ENCODE measurements around the gene CACNB3.
A peak's percentile ranks its signal among the peaks of the same experiment; 100 is the strongest.

The CACNB3 gene

DNA sequence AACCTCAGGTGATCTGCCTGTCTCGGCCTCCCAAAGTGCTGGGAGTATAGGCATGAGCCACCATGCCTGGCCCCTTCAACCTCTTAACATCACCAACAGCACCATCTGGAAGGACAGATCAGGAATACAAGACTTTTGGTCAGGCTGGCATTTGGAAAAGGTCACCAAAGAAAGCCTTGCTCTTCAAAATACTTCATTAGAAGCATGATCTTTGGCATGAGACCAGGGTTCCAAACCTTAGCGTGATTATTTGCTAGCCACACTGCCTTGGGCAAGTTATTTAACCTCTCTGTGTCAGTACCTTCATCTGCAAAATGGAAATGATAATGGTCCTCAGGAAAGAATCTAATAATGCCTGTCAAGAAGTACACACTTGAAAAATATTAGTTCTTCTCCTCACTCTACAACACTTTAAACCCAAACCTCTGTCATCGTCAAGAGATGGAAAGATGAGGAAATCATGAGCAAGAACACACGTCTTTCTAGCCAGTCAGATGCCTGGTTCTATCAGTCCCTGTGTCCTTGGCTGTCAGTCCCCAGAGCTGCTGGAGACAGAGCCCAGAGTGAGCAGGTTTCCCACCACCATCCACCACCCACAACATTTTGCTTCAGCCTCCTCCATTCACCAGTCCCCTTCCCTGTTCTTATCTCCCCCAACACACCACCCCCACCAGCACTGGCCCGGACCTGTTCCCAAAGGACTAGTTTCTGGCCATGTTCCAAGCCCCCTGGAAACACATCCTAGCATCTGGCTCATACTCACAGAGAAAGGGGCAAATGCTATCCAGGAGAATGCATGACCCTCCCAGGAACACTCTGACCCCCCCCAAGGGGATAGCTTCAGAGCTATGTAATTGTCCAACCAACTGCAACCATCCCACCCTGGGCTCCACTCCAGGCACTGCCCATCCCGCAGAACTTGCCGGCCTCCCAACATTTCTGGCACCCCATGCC is 31.4 kb upstream of the CACNB3 start:
- no peak overlapping the region for H3K27ac ChIP-seq (ENCODE audit: low read length, poor library complexity, severe bottlenecking)
- no peak overlapping the region for H4K8ac ChIP-seq (ENCODE audit: low read length)
- no peak overlapping the region for H2BK5ac ChIP-seq (ENCODE audit: low read depth, low read length, poor library complexity, severe bottlenecking)
- H2BK15ac ChIP-seq (ENCODE audit: low read depth, poor library complexity, severe bottlenecking) = no peak overlapping the region
- H3K4ac ChIP-seq (ENCODE audit: low read depth in 1 of 2, low read length in 2 of 2) = peak overlapping the region in 1 of 2 experiments; percentile 47
- peak overlapping the region; percentile 91 for H3K9ac ChIP-seq (ENCODE audit: low read length)
- no peak overlapping the region for H3K23ac ChIP-seq (ENCODE audit: low read length in 2 of 2)
- 89% methylated on average over 7 of the region's 7 CpGs for WGBS
- no peaks in the 10 kb centered on the region for H3K27me3 ChIP-seq (ENCODE audit: control insufficient read depth in 1 of 2, insufficient read depth in 1 of 2, low read length in 2 of 2)
- no peak overlapping the region for H4K91ac ChIP-seq (ENCODE audit: low read length)
- H3K14ac ChIP-seq (ENCODE audit: low read length in 2 of 2) = no peak overlapping the region
- H3K4me1 ChIP-seq (ENCODE audit: control insufficient read depth, insufficient read depth, low read depth, low read length) = peaks cover 35% of the 10 kb centered on the region
- H3K9me3 ChIP-seq (ENCODE audit: control insufficient read depth, low read length) = no peaks in the 10 kb centered on the region
- H2BK12ac ChIP-seq (ENCODE audit: low read length in 2 of 2) = no peak overlapping the region
- DNase-seq = no peak
- H2AK5ac ChIP-seq (ENCODE audit: low read length, severe bottlenecking) = peak overlapping the region; percentile 7
- H2AFZ ChIP-seq (ENCODE audit: low read depth, low read length) = no peak overlapping the region
- no peak overlapping the region for H3K18ac ChIP-seq (ENCODE audit: low read depth in 1 of 2, low read length in 2 of 2)
- peaks cover 9 to 14% of the 10 kb centered on the region in 2 experiments for H3K36me3 ChIP-seq (ENCODE audit: control insufficient read depth in 1 of 2, insufficient read depth in 2 of 2, low read depth in 1 of 2, low read length in 2 of 2)
- peak overlapping the region in 1 of 2 experiments; percentile 91 for H3K4me3 ChIP-seq (ENCODE audit: insufficient read depth in 1 of 2, low read depth in 1 of 2, low read length in 2 of 2)
- peak overlapping the region; percentile 86 for H3K4me2 ChIP-seq (ENCODE audit: low read length, poor library complexity, severe bottlenecking)
- no peak overlapping the region for H2BK120ac ChIP-seq (ENCODE audit: low read depth, low read length)
- H3K79me1 ChIP-seq (replicated peaks; ENCODE audit: low read length, poor library complexity, severe bottlenecking) = peaks cover 12% of the 10 kb centered on the region

DNA sequence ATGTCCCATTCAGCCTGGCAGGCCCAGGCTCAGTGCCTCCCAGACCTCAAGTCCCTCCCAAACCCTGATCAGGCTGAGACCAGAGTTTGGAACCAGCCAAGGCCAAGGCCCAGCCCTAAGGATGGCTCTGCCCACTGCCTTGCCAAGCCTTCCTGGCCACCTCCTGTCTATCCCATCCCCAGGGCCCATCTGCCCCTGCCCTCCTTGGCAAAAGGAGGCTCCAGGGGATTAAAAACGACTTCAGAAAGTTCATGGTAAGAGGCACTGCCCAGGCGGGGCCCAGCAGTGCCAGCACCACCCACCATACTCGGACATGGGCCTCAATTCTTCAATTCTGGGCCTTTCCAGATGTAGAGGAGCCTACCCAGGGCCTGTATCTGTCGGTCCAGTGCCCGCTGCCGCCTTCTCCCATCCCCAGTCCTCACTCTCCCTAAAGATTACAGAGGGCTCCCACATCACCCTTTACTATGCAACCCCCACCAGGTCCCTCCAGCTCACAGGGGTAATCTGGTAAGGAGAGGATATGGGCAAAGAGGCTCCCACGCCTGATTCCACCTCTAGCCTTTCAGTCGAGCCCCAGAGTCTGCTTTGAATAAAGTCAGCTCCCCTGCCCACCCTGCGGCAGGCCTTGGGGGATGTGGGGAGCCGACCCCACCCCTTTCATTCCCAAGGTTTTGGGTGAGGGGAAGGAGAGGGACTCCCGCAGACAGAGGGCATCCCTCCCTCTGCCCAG is 30.3 kb upstream of the CACNB3 start:
- no peak overlapping the region for H2AFZ ChIP-seq (ENCODE audit: low read depth, low read length)
- DNase-seq = no peak
- 39% methylated on average over 4 of the region's 11 CpGs for WGBS

DNA sequence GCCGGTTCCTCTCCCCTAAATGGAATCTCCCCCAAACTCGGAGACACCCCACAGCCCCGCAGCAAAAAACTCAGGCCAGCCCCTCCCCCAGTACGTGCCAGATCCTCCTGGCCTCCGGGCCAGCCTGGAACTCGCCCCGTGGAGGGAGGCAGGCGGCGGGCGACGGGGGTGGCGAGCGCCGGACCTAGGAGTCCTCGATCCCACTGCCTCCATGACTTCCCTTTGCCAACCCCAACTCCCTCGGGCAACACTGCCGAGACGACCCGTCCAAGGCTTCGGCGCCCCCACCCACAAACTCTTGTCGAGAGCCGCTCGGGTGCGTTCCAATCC is 29.8 kb upstream of the CACNB3 start:
- 0% methylated on average over 16 of the region's 25 CpGs for WGBS
- peaks cover 24% of the 10 kb centered on the region for H3K4me1 ChIP-seq (ENCODE audit: control insufficient read depth, insufficient read depth, low read depth, low read length)
- H2BK12ac ChIP-seq (ENCODE audit: low read length in 2 of 2) = peak overlapping the region in 1 of 2 experiments; percentile 84

More for the DNA sequence above, 30.3 kb upstream of the CACNB3 start:
- H2BK15ac ChIP-seq (ENCODE audit: low read depth, poor library complexity, severe bottlenecking) = no peak overlapping the region
- peak overlapping the region in 1 of 2 experiments; percentile 37 for H3K23ac ChIP-seq (ENCODE audit: low read length in 2 of 2)
- peak overlapping the region; percentile 91 for H3K9ac ChIP-seq (ENCODE audit: low read length)
- H3K27me3 ChIP-seq (ENCODE audit: control insufficient read depth in 1 of 2, insufficient read depth in 1 of 2, low read length in 2 of 2) = no peaks in the 10 kb centered on the region
- H3K36me3 ChIP-seq (ENCODE audit: control insufficient read depth in 1 of 2, insufficient read depth in 2 of 2, low read depth in 1 of 2, low read length in 2 of 2) = peaks cover 0 to 3% of the 10 kb centered on the region in 2 experiments
- H3K4me2 ChIP-seq (ENCODE audit: low read length, poor library complexity, severe bottlenecking) = peak overlapping the region; percentile 86
- no peaks in the 10 kb centered on the region for H3K9me3 ChIP-seq (ENCODE audit: control insufficient read depth, low read length)
- no peak overlapping the region for H4K8ac ChIP-seq (ENCODE audit: low read length)
- peak overlapping the region; percentile 69 to 96 for H3K18ac ChIP-seq (ENCODE audit: low read depth in 1 of 2, low read length in 2 of 2)
- peak overlapping the region; percentile 100 for H2BK120ac ChIP-seq (ENCODE audit: low read depth, low read length)
- H3K4me3 ChIP-seq (ENCODE audit: insufficient read depth in 1 of 2, low read depth in 1 of 2, low read length in 2 of 2) = peak overlapping the region; percentile 80 to 91
- no peak overlapping the region for H4K91ac ChIP-seq (ENCODE audit: low read length)
- H2AK5ac ChIP-seq (ENCODE audit: low read length, severe bottlenecking) = no peak overlapping the region
- H2BK12ac ChIP-seq (ENCODE audit: low read length in 2 of 2) = peak overlapping the region in 1 of 2 experiments; percentile 84
- peak overlapping the region in 1 of 2 experiments; percentile 94 for H3K4ac ChIP-seq (ENCODE audit: low read depth in 1 of 2, low read length in 2 of 2)
- H3K27ac ChIP-seq (ENCODE audit: low read length, poor library complexity, severe bottlenecking) = peak overlapping the region; percentile 10
- peak overlapping the region; percentile 83 for H2BK5ac ChIP-seq (ENCODE audit: low read depth, low read length, poor library complexity, severe bottlenecking)
- peak overlapping the region in 1 of 2 experiments; percentile 98 for H3K14ac ChIP-seq (ENCODE audit: low read length in 2 of 2)
- peaks cover 3% of the 10 kb centered on the region for H3K79me1 ChIP-seq (replicated peaks; ENCODE audit: low read length, poor library complexity, severe bottlenecking)
- H3K4me1 ChIP-seq (ENCODE audit: control insufficient read depth, insufficient read depth, low read depth, low read length) = peaks cover 25% of the 10 kb centered on the region

More for the DNA sequence above, 29.8 kb upstream of the CACNB3 start:
- Histone ChIP-seq H3K27me3 (ENCODE audit: control insufficient read depth in 1 of 2, insufficient read depth in 1 of 2, low read length in 2 of 2) (no peaks in the 10 kb centered on the region), H2AK5ac (ENCODE audit: low read length, severe bottlenecking) (no peak overlapping the region), H3K27ac (ENCODE audit: low read length, poor library complexity, severe bottlenecking) (peak overlapping the region; percentile 16), H3K4ac (ENCODE audit: low read depth in 1 of 2, low read length in 2 of 2) (peak overlapping the region; percentile 66 to 94), H3K4me3 (ENCODE audit: insufficient read depth in 1 of 2, low read depth in 1 of 2, low read length in 2 of 2) (peak overlapping the region; percentile 80 to 91), H3K23ac (ENCODE audit: low read length in 2 of 2) (peak overlapping the region in 1 of 2 experiments; percentile 5), H2BK15ac (ENCODE audit: low read depth, poor library complexity, severe bottlenecking) (peak overlapping the region; percentile 95), H3K9me3 (ENCODE audit: control insufficient read depth, low read length) (no peaks in the 10 kb centered on the region), H2AFZ (ENCODE audit: low read depth, low read length) (no peak overlapping the region), H3K9ac (ENCODE audit: low read length) (peak overlapping the region; percentile 91), H4K91ac (ENCODE audit: low read length) (peak overlapping the region; percentile 11), H3K4me2 (ENCODE audit: low read length, poor library complexity, severe bottlenecking) (peak overlapping the region; percentile 86), H2BK120ac (ENCODE audit: low read depth, low read length) (peak overlapping the region; percentile 100), H4K8ac (ENCODE audit: low read length) (peak overlapping the region; percentile 67), H3K14ac (ENCODE audit: low read length in 2 of 2) (peak overlapping the region in 1 of 2 experiments; percentile 98), H2BK5ac (ENCODE audit: low read depth, low read length, poor library complexity, severe bottlenecking) (peak overlapping the region; percentile 83), H3K18ac (ENCODE audit: low read depth in 1 of 2, low read length in 2 of 2) (peak overlapping the region; percentile 69 to 96), H3K79me1 (replicated peaks; ENCODE audit: low read length, poor library complexity, severe bottlenecking) (peaks cover 2% of the 10 kb centered on the region), H3K36me3 (ENCODE audit: control insufficient read depth in 1 of 2, insufficient read depth in 2 of 2, low read depth in 1 of 2, low read length in 2 of 2) (no peaks in the 10 kb centered on the region)
- no peak for DNase-seq
